GM23338 (cell line): Measurements from ENCODE around the gene RAD51AP1.

ENCODE experiments used
- CREB1 ChIP-seq: fragments of 250-450 bp; sonication (Bioruptor Pico); IDR thresholded peaks from 2 replicates; pipeline ENCODE4 v1.5.0; 2020; ENCODE audit warnings: low read depth, mild to moderate bottlenecking, moderate library complexity
- EZH2 ChIP-seq: fragments of 200-600 bp; sonication (generic); IDR thresholded peaks from one replicate; pipeline ENCODE4 v1.8.0; 2017; ENCODE audit warnings: antibody characterized with exemption, mild to moderate bottlenecking, low read depth; ENCODE audit not compliant: unreplicated experiment
- EZH2phosphoT487 ChIP-seq: fragments of 200-600 bp; sonication (generic); IDR thresholded peaks from one replicate; pipeline ENCODE4 v1.8.1; 2018; ENCODE audit warnings: antibody characterized with exemption; ENCODE audit not compliant: unreplicated experiment
- JUNB ChIP-seq: IDR thresholded peaks from one replicate; pipeline ENCODE4 v1.6.1; 2016; ENCODE audit warnings: antibody characterized with exemption; ENCODE audit not compliant: unreplicated experiment
- NANOG ChIP-seq: IDR thresholded peaks from 2 replicates; pipeline ENCODE4 v1.6.1; 2016; ENCODE audit warnings: antibody characterized with exemption, borderline replicate concordance
- POLR2AphosphoS5 ChIP-seq: IDR thresholded peaks from 2 replicates; pipeline ENCODE4 v1.6.1; 2016; ENCODE audit warnings: antibody characterized with exemption, low read depth
- STAT1 ChIP-seq: IDR thresholded peaks from one replicate; pipeline ENCODE4 v1.6.1; 2016; ENCODE audit warnings: antibody characterized with exemption; ENCODE audit not compliant: unreplicated experiment
- ZNF114 ChIP-seq: fragments of 250-450 bp; sonication (Bioruptor Pico); IDR thresholded peaks from 2 replicates; pipeline ENCODE4 v1.5.0; 2020; ENCODE audit warnings: mild to moderate bottlenecking, moderate library complexity
- ZNF331 ChIP-seq: fragments of 250-450 bp; sonication (Bioruptor Pico); IDR thresholded peaks from 2 replicates; pipeline ENCODE4 v1.5.0; 2020; ENCODE audit warnings: low read depth, mild to moderate bottlenecking, moderate library complexity
- TF ChIP-seq, protein P1 (sequence below), 2 experiments: fragments of 200-600 bp in 1 of 2; sonication (generic) in 1 of 2; conservative IDR thresholded peaks; 2 replicates each; pipeline versions ENCODE4 v1.5.1 to v1.6.1; 2016 to 2017; ENCODE audit warnings: antibody characterized with exemption in 2 of 2, low read depth in 2 of 2, mild to moderate bottlenecking in 2 of 2, moderate library complexity in 1 of 2
- TF ChIP-seq, protein P2 (sequence below): IDR thresholded peaks from one replicate; pipeline ENCODE4 v1.6.1; 2018; ENCODE audit warnings: antibody characterized with exemption; ENCODE audit not compliant: unreplicated experiment
- TF ChIP-seq, protein P3 (sequence below): IDR thresholded peaks from 2 replicates; pipeline ENCODE4 v1.6.1; 2016; ENCODE audit warnings: antibody characterized with exemption

DNA sequence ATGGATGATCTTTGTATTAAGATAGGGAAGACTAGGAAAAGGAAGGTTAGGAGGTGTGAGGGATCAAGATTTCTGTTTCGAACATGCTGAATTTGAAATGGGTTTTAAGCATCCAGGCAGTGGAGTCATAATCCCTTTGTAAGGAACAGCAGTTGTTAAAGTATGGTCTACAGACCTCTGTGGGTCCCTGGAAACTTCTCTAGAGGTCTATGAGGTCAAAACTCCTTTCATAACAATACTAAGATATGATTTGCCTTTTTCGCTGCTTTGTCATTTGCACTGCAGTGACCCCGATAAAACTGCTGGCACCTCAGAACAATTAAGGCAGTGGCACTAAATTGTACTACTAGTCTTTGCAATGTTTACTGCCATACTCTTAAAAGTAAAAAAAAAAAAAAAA lies 1.5 kb downstream of the RAD51AP1 start:
- TF ChIP-seq, protein P1, sequence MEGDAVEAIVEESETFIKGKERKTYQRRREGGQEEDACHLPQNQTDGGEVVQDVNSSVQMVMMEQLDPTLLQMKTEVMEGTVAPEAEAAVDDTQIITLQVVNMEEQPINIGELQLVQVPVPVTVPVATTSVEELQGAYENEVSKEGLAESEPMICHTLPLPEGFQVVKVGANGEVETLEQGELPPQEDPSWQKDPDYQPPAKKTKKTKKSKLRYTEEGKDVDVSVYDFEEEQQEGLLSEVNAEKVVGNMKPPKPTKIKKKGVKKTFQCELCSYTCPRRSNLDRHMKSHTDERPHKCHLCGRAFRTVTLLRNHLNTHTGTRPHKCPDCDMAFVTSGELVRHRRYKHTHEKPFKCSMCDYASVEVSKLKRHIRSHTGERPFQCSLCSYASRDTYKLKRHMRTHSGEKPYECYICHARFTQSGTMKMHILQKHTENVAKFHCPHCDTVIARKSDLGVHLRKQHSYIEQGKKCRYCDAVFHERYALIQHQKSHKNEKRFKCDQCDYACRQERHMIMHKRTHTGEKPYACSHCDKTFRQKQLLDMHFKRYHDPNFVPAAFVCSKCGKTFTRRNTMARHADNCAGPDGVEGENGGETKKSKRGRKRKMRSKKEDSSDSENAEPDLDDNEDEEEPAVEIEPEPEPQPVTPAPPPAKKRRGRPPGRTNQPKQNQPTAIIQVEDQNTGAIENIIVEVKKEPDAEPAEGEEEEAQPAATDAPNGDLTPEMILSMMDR (conservative IDR thresholded peaks at IDR 0.05; ENCODE audit: low read depth in 2 of 2): no peak
- no peak for TF ChIP-seq EZH2
- TF ChIP-seq, protein P2, sequence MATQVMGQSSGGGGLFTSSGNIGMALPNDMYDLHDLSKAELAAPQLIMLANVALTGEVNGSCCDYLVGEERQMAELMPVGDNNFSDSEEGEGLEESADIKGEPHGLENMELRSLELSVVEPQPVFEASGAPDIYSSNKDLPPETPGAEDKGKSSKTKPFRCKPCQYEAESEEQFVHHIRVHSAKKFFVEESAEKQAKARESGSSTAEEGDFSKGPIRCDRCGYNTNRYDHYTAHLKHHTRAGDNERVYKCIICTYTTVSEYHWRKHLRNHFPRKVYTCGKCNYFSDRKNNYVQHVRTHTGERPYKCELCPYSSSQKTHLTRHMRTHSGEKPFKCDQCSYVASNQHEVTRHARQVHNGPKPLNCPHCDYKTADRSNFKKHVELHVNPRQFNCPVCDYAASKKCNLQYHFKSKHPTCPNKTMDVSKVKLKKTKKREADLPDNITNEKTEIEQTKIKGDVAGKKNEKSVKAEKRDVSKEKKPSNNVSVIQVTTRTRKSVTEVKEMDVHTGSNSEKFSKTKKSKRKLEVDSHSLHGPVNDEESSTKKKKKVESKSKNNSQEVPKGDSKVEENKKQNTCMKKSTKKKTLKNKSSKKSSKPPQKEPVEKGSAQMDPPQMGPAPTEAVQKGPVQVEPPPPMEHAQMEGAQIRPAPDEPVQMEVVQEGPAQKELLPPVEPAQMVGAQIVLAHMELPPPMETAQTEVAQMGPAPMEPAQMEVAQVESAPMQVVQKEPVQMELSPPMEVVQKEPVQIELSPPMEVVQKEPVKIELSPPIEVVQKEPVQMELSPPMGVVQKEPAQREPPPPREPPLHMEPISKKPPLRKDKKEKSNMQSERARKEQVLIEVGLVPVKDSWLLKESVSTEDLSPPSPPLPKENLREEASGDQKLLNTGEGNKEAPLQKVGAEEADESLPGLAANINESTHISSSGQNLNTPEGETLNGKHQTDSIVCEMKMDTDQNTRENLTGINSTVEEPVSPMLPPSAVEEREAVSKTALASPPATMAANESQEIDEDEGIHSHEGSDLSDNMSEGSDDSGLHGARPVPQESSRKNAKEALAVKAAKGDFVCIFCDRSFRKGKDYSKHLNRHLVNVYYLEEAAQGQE: no peak
- no peak for TF ChIP-seq POLR2AphosphoS5
- no peak for TF ChIP-seq CREB1 (CRISPR knock-in tag)
- TF ChIP-seq ZNF114 (CRISPR knock-in tag): no peak
- TF ChIP-seq, protein P3, sequence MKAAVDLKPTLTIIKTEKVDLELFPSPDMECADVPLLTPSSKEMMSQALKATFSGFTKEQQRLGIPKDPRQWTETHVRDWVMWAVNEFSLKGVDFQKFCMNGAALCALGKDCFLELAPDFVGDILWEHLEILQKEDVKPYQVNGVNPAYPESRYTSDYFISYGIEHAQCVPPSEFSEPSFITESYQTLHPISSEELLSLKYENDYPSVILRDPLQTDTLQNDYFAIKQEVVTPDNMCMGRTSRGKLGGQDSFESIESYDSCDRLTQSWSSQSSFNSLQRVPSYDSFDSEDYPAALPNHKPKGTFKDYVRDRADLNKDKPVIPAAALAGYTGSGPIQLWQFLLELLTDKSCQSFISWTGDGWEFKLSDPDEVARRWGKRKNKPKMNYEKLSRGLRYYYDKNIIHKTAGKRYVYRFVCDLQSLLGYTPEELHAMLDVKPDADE: no peak
- no peak for TF ChIP-seq NANOG
- no peak for TF ChIP-seq EZH2phosphoT487
- no peak for TF ChIP-seq STAT1
- no peak for TF ChIP-seq ZNF331 (CRISPR knock-in tag)
- no peak for TF ChIP-seq JUNB
